NOMO-1 treated with dmso at 0.1 percent for 144 hours (cell line): ENCODE results near the gene CCHCR1.
"Not testable (repeated sequence)": the region's sequence is repeated elsewhere in the genome, so short reads cannot be mapped to it uniquely, and the experiment has no call there.

Experiments used
- DNase-seq: peaks from one replicate; lab custom pipeline; 2025; ENCODE audit not compliant: unreplicated experiment; lab: John Stamatoyannopoulos, UW

The CCHCR1 gene

DNA sequence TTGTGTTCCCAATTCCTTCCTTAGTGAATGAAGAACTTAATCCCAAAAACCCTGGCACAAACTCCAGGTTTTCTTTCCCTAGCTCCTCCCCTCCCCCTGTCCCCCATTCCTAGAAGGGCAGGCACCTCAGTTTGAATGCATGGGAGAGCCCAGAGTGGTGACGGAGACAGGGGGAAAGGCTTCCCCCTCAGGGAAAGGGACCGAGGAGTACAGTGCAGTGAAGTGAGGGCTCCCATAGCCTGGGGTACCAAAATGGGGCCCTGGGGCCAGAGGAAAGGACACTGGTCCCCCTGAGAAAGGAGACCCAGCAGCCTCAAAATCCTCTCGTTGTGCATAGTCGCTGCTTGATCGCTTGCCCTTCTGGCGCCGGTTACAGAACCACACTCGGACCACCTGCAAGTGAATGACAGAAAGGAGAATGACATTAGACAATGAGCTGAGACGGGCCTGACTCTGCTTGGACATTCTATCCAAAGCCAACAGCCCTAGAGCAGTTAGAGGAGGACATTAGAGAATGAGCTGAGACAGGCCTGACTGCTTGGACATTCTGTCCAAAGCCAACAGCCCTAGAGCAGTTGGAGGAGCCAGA is 7.0 kb upstream of the CCHCR1 start:
- not testable (repeated sequence) for DNase-seq

DNA sequence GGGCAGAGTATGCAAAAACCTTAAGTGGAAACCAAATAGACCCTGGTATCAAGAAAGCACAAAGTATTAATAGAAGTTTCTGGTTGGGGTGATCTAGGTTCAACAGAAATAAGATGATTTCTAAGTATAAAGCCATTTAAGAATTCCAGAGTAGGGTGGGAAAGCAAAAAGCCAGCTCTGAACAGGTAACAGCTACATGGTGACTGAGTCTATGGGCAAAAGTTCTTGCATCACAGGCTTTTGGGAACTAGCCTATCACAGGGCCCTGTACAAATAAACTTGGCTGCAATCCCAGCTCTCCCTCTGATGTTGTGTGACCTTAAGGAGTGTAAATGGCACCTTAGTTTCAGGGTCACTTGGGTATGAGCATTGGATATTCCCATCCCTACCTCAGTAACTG is 6.3 kb upstream of the CCHCR1 start:
- no peak for DNase-seq

DNA sequence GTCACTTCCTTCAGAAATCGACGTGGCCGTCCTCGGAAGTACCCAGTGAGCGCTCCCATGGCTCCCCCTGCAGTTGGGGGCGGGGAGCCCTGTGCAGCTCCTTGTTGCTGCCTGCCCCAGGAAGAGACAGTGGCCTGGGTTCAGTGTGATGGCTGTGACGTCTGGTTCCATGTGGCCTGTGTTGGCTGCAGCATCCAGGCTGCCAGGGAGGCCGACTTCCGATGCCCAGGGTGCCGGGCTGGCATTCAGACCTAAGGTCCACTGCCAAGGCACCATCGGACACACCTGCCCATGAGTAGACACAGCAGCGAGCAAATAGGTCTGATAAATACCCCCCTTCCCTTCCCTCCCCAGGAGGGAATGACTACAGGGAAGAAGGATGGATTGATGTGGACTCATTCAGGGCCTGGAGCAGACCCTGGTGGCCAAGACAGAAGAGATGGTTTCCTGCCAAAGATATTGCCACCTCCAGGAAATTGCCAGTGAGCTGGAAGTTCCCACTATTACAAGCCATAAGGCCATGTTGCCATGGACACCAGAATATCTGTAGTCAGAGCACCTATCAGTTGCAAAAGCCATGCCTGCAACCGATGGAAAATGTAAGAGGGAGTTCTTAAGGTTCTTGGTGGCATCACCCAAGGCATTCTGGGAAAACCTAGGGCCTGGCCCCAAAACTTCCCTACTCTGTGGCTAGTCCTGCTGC is 5.0 kb upstream of the CCHCR1 start:
- no peak for DNase-seq

DNA sequence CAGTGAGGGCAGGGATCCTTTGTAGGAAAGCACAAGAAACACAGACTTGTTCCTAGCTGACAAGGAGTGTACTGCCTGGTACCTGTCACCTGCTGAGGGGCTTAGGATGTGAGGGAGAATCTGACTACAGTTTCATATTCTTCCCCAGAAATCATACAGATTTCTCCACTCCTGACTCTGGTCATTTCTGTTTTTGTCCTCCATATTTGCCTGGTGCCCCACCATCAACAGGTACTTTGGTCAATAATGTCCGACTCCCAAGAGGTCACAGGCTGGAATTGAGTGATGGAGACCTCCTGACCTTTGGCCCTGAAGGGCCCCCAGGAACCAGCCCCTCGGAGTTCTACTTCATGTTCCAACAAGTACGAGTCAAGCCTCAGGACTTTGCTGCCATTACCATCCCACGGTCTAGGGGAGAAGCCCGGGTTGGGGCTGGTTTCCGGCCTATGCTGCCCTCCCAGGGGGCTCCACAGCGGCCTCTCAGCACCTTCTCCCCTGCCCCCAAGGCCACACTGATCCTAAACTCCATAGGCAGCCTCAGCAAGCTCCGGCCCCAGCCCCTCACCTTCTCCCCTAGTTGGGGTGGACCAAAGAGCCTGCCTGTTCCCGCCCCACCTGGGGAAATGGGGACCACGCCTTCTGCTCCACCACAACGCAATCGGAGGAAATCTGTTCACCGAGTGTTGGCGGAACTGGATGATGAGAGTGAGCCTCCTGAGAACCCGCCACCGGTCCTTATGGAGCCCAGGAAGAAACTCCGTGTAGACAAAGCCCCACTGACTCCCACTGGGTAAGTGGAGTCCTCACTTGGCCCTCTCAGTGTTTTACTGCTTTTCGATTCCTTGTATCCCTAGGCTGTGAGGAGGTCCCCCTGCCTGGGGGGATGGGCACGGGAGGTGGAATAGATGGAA is 3.9 kb upstream of the CCHCR1 start:
- DNase-seq = no peak

DNA sequence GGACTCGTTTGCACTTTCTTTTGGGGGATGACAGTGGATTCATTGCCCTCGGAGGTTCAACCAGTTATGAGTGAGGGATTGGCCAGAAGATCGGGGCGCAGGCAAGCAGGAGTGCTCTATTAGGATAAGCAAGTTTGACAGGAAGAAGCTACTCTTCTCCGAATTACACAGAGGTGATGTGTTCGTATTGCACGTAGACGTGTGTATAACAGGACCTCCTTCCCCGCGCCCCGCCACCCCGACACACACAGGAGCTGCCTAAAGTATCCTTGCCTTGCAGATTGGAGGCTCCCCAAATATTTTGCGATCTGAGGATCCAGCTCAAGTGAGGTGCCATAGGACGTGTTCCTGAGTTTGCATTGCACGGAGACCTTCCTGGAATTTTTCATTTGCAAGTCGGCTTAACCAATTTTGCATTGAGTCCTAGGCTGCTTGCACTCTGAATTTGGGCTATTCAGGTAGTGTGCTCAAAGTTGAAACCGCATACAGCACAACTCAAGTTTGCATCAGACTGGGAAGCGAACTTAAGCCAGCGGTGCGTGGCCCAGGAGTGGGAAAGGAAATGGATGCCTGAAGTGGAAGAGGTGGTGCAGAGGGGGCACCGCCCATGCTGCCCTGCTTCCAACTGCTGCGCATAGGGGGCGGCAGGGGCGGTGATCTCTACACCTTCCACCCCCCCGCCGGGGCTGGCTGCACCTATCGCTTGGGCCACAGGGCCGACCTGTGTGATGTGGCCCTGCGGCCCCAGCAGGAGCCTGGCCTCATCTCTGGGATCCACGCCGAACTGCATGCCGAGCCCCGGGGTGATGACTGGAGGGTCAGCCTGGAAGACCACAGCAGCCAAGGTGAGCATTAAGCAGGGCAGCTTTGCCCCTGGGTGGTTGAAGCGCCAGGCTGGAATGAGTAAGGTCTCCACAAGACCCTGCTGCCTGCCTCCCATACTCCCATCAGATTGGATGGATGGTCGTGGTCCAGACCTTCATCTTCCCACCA is 1.6 kb upstream of the CCHCR1 start:
- no peak for DNase-seq

DNA sequence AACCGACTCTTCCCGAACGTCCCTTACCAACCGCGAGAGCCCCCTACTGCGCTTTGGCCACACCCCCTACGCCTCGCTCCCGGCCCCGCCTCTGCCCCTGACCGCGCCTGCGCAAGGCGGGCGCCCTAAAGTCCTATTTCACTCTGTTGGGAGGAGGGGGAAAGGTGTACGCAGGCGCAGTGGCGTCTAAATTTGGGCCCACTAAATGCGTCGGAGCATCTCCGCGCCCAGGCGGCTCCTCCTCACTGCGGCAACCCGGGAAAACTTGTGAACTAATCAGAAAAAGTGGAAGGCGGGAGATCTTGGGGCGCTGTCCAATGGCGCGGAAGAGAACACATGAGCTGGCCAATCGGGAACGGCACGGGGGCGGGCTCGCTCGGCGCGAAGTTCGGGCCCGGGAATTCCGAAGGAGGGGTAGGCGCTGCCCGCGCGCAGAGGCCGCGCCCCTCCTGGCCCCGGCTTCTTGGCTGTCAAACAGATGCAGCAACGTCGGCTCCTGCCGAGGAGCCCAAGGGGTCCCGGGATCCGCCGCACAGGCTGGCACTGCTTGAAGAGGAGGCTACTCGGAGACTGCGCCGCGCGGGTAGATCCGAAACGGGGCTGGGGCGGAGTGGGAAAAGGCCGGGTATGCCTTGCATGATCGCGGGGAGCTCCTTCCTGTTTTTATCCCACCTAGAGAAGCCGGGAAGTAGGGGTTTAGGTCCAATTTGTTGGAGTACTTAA is 699 bp upstream of the CCHCR1 start, which contains the start of gene TCF19:
Gene TCF19 (plus strand): TSS at position 450 of the 723 bp plus-strand sequence. CDS start 881 bp downstream, outside the sequence.
- peak; percentile 96 for DNase-seq

DNA sequence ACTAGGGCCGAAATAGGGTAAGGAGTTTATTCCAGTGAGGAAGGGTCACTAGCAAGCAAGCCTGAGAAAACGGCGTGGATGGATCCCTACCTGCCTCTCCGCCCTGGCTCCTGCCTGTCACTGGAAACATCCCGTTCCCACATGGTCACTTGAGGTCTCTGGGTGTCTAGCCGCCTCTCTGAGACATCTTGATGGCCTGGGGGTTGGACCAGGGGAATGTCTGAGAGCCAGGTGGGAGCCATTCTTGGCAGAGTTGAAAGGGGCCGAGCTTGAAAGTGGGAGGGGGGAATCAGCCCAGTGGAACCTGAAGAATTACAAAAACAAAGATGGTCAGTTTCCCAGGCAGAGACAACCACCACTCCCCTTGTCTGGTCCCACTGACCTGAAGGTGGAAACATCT is 961 bp downstream of the CCHCR1 start:
- DNase-seq = no peak

DNA sequence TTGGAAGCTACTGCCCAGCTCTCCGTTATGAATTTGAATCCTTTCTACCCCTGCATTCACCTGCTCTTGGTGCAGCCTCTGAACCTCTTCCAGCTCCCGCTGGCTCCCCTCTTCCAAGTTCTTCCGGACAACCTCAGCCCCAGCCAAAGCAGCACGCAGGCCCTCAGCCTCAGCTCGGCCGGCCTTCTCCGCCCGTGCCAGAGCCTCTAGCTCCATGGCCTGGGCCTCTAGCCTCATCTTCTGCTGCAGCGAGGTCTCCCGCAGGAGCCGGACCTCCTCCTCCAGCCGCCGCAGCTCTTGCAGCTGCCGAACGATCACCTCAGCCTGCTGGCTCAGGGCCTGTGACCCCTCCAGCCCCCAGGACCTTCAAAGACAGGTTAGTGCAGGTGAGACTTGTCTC is 3.2 kb downstream of the CCHCR1 start:
- no peak for DNase-seq

DNA sequence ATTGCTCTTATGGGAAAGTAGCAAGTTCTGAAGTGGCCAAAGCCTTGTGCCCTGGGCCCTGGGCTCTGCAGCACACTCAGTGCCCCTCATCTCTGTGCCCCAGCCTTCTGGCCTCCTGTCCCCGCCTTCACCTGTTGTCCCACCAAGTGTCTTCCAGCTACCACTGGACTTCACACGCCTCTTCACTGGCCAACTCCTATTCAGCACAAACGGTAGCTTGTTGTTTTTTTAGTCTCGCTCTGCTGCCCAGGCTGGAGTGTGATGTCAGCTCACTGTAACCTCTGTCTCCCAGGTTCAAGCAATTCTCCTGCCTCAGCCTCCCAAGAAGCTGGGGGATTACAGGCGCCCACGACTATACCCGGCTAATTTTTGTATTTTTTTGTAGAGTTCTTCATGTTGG is 4.8 kb downstream of the CCHCR1 start:
- DNase-seq = no peak

DNA sequence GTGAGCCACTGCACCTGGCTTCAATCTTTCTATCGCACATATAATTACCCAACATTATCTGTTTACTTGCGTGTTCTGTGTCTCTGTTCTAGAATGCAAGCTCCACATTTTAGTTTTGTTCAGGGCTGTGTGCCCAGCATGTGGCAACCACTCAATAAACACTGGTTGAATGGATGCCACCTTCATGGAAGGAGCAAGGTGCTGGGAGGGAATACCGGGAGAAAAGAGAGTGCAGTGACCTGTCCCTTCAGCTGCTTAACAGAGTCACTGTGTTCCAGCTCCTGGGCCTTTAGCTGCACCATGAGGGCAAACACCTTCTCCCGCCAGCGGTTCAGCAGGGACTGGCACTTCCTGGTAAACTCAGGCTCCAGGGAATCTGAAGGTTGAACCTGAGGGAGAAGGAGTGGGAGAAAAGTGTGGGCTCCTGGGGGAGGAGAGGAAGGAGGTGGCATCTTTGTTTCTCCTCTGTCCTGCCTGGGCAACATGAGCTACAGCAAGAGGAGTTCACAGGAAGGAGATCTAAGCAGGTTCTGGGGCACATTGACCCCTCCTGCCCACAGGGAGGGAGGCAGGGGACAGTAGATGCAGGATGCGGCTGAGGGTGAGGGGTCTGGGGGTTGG is 7.7 kb downstream of the CCHCR1 start:
- DNase-seq = no peak

DNA sequence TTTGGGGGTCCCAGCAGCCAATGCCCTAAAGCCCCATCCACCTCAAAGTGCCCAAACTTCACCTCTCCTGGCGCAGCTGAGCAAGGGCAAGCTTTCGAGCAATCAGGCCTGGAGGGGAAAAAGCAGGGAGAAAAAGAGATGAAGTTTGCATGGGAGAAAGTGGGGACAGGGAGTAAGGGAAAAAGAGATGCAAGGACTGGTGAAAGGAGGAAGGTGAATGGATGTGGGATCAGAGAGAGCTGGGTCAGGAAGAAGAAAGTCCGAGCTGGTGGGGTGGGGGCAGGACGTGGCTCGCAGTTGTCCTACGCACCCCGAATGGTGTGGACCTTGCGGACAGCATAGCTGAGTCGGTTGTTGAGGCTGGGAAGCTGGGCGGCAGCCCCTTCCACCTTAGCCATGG is 12.2 kb downstream of the CCHCR1 start:
- DNase-seq = no peak

DNA sequence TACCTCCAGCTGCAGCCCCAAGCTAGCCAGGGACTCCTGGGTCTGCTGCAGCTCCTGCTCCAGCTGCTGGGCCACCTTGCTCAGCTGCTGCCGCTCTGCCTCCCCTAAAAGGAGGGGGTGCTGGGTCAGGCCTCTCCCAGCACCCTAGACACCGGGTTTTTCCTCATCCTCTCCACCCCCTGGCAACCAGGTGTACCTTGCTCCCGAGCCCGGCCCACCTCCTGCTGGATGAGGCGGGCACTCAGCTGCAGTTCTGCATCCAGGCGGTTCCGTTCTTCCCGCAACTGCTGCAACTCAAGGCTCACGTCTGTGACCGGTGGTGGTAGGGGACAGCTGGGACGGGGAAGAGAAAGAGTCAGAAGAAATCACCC is 12.6 kb downstream of the CCHCR1 start:
- DNase-seq = no peak

DNA sequence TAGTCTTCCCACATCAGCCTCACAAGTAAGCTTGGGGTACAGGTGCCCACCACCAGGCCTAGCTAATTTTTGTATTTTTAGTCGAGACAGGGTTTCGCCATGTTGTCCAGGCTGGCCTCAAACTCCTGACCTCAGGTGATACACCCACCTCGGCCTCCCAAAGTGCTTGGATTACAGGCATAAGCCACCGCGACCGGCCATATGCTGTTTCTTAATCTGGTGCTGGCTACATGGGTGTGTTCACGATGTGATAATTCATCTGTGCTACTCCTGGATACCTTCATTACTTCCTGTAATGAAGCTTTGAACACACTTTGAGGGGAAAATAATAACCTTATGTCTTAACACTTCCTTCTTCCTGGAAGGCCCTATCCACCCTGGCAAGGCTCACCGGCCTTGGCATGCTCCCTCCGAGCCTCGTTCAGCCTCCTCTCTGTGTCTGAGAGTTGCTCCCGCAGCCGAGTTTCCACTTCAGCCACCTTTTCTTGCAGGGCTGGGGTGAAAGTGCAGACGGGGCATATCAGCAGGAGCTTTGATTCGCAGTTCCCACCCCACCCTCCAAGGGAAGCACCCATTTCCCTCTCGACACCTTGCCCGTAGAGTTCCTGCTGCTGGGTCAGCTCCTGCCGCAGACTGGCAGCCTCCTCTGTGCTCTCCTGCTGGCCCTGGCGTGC is 13.2 kb downstream of the CCHCR1 start:
- no peak for DNase-seq

DNA sequence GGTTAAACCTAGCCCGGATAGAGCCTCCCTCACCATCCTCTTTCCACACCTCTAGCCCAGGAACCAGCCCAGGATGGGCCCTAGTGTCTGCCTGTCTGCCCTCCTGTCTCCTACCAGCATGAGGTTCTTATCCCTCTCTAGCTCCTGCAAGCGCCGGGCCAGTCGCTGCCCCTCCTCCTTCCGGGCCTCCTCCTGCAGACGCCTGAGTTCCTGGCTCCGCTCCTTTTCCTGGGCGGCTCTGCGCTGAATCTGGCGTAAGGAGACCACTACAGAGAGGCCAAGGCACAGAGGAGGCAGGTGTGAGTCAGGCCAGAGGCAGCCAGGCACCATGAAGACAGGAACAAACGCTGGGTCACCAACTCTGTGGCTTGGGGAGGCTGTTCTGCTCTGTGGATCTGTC is 14.5 kb downstream of the CCHCR1 start:
- no peak for DNase-seq

DNA sequence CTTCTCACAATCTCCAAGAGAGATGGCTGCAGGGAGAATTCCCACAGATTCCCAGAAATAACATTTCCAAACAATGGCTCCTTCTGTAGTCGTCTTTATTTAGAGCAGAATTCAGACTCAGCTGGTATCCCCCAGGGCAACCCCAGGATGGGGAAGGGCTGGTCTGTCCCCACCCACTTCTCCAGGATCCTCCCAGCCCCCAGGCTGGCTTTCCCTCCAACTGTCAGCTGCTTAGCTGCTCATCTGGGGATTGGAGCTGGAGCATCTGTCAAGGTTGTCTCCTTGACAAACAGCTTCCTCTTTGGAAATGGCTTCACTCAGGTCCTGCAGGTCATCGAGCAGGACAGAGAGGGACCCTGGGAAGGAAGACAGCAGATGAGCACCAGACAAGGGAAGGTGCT is 15.2 kb downstream of the CCHCR1 start:
- no peak for DNase-seq

DNA sequence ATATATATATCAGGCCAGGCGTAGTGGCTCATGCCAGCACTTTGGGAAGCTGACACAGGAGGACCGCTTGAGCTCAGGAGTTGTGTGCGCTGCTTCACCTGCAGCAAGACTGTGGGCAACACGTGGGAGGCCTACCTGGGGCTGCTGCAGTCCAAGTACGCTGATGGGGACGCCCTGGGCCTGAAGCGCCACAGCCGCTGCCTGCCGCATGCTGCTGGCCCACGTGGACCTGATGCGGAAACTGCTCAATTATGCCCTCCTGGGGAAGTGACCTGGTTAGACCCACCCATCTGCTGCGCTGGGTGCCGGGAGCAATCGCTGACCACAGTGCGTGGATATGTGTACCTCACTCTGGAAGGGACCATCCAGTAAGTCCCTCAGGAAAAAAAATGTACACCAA is 17.0 kb downstream of the CCHCR1 start:
- DNase-seq = no peak

DNA sequence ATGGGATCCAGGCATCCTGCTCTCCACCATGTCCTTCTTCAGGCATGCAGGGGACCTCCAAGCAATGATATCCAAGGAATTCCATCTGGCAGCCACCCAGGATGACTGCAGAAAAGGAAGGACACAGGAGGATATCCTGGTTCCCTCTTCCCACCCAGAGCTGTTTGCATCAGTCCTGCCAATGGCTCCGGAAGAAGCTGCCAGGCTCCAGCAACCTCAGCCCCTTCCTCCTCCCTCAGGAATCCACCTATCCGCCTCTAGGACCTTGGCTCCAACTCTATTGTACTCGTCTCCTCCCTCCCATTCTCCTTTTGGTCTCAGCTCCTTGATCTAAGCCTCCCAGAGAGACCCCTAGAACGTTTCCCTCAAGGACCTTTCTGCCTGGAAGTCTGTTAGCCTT is 18.0 kb downstream of the CCHCR1 start:
- no peak for DNase-seq

DNA sequence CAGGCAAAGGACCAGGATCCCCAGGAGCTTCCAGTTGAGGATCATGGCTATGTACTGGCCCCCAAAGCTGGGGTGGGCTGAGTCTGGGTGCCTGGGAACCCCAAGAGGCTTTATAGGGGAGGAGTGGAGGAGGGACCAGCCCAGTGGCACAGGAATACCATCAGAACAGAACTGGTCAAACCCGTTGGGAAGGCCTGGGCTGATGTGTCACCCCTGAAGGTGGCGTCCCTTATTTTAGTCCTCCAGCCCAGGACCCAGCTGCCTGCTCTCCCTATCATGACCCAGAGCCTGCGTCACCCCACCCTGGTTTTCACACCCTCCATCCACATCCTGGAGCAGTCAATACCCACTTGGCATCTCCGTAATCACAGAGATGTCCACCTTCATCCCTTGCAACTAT is 18.6 kb downstream of the CCHCR1 start, which contains the start of gene PSORS1C2:
Gene PSORS1C2 (minus strand): TSS at position 85 of the 400 bp plus-strand sequence. CDS start 40 bp downstream, at position 45.
- DNase-seq = no peak

DNA sequence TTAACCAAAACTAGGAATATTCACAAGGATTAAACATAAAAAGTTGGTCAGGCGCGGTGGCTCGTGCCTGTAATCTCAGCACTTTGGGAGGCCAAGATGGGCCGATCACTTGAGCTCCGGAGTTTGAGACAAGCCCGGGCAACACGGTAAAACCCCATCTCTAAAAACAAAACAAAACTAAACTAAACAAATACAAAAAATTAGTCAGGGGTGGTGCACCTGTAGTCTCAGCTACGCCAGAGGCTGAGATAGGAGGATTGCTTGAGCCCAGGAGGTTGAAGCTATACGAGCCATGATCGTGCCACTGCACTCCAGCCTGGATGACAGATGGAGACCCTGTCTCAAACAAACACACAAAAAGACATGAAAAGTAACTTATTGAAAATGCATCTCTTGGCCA is 21.9 kb downstream of the CCHCR1 start:
- no peak for DNase-seq
